Tibial nerve (tissue), 4 donors: ENCODE data around the gene USP6NL. TPM values are rescaled to one million over a fixed set of nuclear protein-coding genes. Genes with fewer than 3 reads are reported as not detected.

Experiments
- DNase-seq, 2 donors: peaks; one replicate each; pipeline ENCODE4 v3.0.0-alpha.2; 2019; ENCODE audit warnings: low spot score in 2 of 2
- H3K27ac ChIP-seq, 4 donors: fragments of 200-600 bp; sonication (generic) in 3 of 4; one replicate each; pipeline ENCODE4 v1.5.1; 2017 to 2019; ENCODE audit warnings: mild to moderate bottlenecking in 1 of 4
- H3K27me3 ChIP-seq, 2 donors: fragments of 200-600 bp; sonication (generic) in 1 of 2; one replicate each; pipeline versions ENCODE4 v1.5.1 to v1.6.0; 2017 to 2019
- H3K36me3 ChIP-seq, 3 donors: fragments of 200-600 bp; sonication (generic); one replicate each; pipeline ENCODE4 v1.5.1; 2018 to 2019
- H3K4me1 ChIP-seq, 4 donors: fragments of 200-600 bp; sonication (generic) in 3 of 4; one replicate each; pipeline ENCODE4 v1.5.1; 2017 to 2019
- H3K4me3 ChIP-seq, 4 donors: fragments of 200-600 bp; sonication (generic) in 3 of 4; one replicate each; pipeline ENCODE4 v1.5.1; 2017 to 2019; ENCODE audit warnings: mild to moderate bottlenecking in 1 of 4, moderate library complexity in 1 of 4
- H3K9me3 ChIP-seq, 4 donors: fragments of 200-600 bp; sonication (generic) in 3 of 4; one replicate each; pipeline ENCODE4 v1.5.1; 2017 to 2019
- CTCF ChIP-seq, 5 experiments: fragments of 200-600 bp in 3 of 5; fragments of 450-650 bp in 2 of 5; sonication (generic) in 3 of 5; IDR thresholded peaks; one replicate each; pipeline ENCODE4 v1.5.1; 2016 to 2019; ENCODE audit warnings: antibody characterized with exemption in 5 of 5, mild to moderate bottlenecking in 3 of 5, moderate library complexity in 2 of 5
- EP300 ChIP-seq, 2 donors: sonication (generic); formaldehyde crosslinking; IDR thresholded peaks; one replicate each; pipeline ENCODE4 v1.6.1; 2017; ENCODE audit warnings: antibody characterized with exemption in 2 of 2, mild to moderate bottlenecking in 1 of 2
- POLR2A ChIP-seq, 2 donors: fragments of 450-650 bp; IDR thresholded peaks; one replicate each; pipeline ENCODE4 v1.6.1; 2017; ENCODE audit warnings: antibody characterized with exemption in 2 of 2, mild to moderate bottlenecking in 2 of 2, moderate library complexity in 2 of 2
- WGBS, 2 donors: methylation state at CpG; one replicate each; pipeline ENCODE4 v1.1.5; 2018; 5-methylcytosine and 5-hydroxymethylcytosine counted together
- total RNA-seq, 4 donors: library from RNA; depleted of rRNA; stranded (reverse); fragments of >200 nt; gene quantifications; one replicate each; pipeline ENCODE4 v1.1.0, GENCODE V29; 2016

USP6NL gene
- total RNA-seq, 4 donors from 2014 or later = 21.8 to 33.9 (median 25.0) TPM

- no peak for TF ChIP-seq POLR2A (IDR thresholded peaks at IDR 0.05)
- TF ChIP-seq CTCF (IDR thresholded peaks at IDR 0.05) = no peak
- TF ChIP-seq EP300 (IDR thresholded peaks at IDR 0.05) = no peak
- peaks cover 0 to 15% (median 3%) of the 10 kb centered on the region in 4 donors for H3K4me1 ChIP-seq
- H3K27ac ChIP-seq = no peak overlapping the region
- H3K9me3 ChIP-seq = no peaks in the 10 kb centered on the region
- WGBS, 2 donors = 90 to 95% methylated on average over 6 of the region's 6 CpGs
- DNase-seq = no peak
- H3K36me3 ChIP-seq = no peaks in the 10 kb centered on the region
- no peaks in the 10 kb centered on the region for H3K27me3 ChIP-seq
- H3K4me3 ChIP-seq = no peak overlapping the region
Observed at GRCh38 chr10:11569471-11569870, 42.0 kb downstream of the USP6NL start.

GRCh38 chr10:11568578-11568977, 42.9 kb downstream of the USP6NL start:
- WGBS, 2 donors = 100% methylated on average over 1 of the region's 1 CpG
- no peaks in the 10 kb centered on the region for H3K9me3 ChIP-seq

GRCh38 chr10:11564741-11565140, 46.7 kb downstream of the USP6NL start:
- Histone ChIP-seq H3K36me3 (peaks cover 0 to 4% (median 0%) of the 10 kb centered on the region in 3 donors), H3K4me3 (no peak overlapping the region), H3K27me3 (no peaks in the 10 kb centered on the region), H3K27ac (no peak overlapping the region), H3K4me1 (peaks cover 0 to 6% (median 0%) of the 10 kb centered on the region in 4 donors), H3K9me3 (no peaks in the 10 kb centered on the region)
- 92 to 93% methylated on average over 3 of the region's 3 CpGs for WGBS, 2 donors
- no peak for DNase-seq
- TF ChIP-seq EP300 (IDR thresholded peaks at IDR 0.05) (no peak), CTCF (IDR thresholded peaks at IDR 0.05) (no peak), POLR2A (IDR thresholded peaks at IDR 0.05) (no peak)

More at GRCh38 chr10:11568578-11568977, 42.9 kb downstream of the USP6NL start:
- Histone ChIP-seq H3K4me3 (no peak overlapping the region), H3K27ac (no peak overlapping the region), H3K36me3 (no peaks in the 10 kb centered on the region), H3K27me3 (no peaks in the 10 kb centered on the region), H3K4me1 (peaks cover 0 to 6% (median 0%) of the 10 kb centered on the region in 4 donors)
- TF ChIP-seq CTCF (IDR thresholded peaks at IDR 0.05) = no peak
- TF ChIP-seq POLR2A (IDR thresholded peaks at IDR 0.05) = no peak
- TF ChIP-seq EP300 (IDR thresholded peaks at IDR 0.05) = no peak
- DNase-seq = no peak

GRCh38 chr10:11563936-11564335, 47.5 kb downstream of the USP6NL start:
- Histone ChIP-seq H3K27me3 (no peaks in the 10 kb centered on the region), H3K4me3 (no peak overlapping the region), H3K27ac (no peak overlapping the region), H3K4me1 (peaks cover 0 to 7% (median 0%) of the 10 kb centered on the region in 4 donors), H3K36me3 (peaks cover 0 to 4% (median 0%) of the 10 kb centered on the region in 3 donors), H3K9me3 (no peaks in the 10 kb centered on the region)
- no peak for TF ChIP-seq EP300 (IDR thresholded peaks at IDR 0.05)
- no peak for TF ChIP-seq CTCF (IDR thresholded peaks at IDR 0.05)
- TF ChIP-seq POLR2A (IDR thresholded peaks at IDR 0.05) = no peak
- WGBS, 2 donors = 70 to 80% methylated on average over 2 of the region's 2 CpGs
- DNase-seq = no peak

- TF ChIP-seq EP300 (IDR thresholded peaks at IDR 0.05) (no peak), POLR2A (IDR thresholded peaks at IDR 0.05) (no peak), CTCF (IDR thresholded peaks at IDR 0.05) (no peak)
- no peak overlapping the region for H3K27ac ChIP-seq
- H3K27me3 ChIP-seq = no peaks in the 10 kb centered on the region
- no peak overlapping the region for H3K4me3 ChIP-seq
- peaks cover 0 to 4% (median 0%) of the 10 kb centered on the region in 3 donors for H3K36me3 ChIP-seq
- WGBS, 2 donors = 96 to 97% methylated on average over 1 of the region's 1 CpG
- peaks cover 0 to 7% (median 0%) of the 10 kb centered on the region in 4 donors for H3K4me1 ChIP-seq
- H3K9me3 ChIP-seq = no peaks in the 10 kb centered on the region
- no peak for DNase-seq
Observed at GRCh38 chr10:11562888-11563287, 48.6 kb downstream of the USP6NL start.
